GM21390 (cell line): ENCODE results near the gene SORCS1.

ENCODE experiments used
- ATAC-seq: cut with Tn5 transposase; IDR thresholded peaks from one replicate; pipeline ENCODE4 v1.9.1; 2021; ENCODE audit not compliant: unreplicated experiment

SORCS1 gene

DNA sequence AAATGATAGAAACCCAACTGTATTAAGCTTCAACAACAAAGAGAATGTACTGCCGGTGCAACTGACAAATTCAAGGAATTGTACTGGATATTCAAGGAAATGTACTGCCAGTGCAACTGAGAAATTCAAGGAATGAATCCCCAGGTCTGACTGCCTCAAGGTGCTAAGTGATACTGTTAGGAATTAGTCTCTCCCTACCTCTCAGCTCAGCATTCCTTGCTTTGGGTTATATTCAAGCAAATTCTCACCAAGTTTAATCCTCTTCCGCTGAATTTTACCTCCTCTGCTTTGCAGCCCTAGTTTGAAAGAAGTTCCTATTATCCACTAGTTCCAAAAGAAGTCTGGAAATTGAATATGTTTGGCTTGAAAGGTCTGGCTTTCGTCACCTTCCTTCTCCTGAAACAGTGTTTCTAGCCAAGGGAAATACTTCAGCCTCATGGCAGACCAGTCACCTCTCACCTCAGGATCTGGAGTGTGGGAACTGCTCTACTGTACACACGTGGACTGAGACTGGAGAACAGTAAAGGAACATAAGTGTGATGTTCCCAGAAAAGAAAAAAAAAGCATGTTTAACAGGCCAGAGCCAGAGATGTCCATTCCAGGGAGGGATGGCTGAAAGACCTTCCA is 60.4 kb downstream of the SORCS1 start:
- ATAC-seq = no peak

DNA sequence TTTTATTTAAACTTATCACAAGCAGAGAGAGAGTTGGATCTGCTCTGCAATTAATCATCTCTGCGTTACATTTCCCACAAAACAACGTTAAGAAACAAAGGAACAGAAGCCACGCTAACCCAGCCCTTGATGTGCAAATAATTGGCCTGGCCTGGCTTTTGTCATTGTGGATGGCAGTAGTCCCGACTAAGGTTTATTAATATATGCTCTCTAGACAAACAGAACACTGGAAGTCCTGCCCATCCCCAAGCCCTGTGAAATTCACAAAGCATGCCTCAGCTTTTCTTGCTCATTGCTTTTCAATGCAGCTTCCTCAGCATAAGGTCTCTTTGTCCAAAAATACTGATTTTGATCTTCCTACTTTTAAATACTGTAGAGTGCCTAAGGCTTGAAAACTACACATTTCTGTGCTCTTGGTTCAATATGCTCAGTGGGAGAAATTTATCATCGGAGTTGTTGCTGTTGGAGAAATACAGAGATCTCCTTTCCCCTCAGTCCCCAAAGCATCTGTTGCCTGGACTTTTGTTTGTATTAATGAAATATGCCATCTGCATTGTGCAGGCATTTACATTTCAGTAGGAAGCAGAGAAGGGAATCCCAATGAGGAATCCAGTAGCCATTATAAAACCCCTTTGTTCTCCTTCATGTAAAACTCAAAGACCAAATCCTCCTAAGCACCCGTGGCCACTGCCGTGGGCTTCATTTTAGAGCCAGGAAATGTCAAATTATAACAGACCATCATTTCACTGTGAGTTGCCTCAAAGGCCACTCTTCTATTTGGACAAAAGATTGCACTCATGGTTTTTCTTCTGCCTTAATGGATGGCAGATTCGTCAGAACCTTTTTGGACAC is 61.1 kb downstream of the SORCS1 start:
- ATAC-seq = no peak

DNA sequence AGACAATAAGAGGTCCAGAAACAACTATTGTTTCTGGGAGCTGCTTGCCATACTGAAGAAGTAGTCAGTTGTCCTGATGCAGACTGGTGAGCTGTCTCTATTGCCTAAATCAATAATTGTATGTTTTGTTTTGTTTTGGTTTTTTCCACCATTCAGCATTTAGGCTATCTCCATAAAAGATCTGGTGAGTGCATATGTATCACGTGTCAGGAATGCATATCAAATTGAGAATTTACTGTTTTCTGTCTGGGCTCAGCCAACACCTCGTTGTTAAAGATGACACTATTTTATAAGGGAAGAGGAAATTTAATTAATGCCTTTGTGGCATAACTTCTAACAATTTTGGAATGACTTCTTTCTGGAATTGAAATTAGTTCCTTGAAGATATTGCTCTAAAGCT is 66.2 kb downstream of the SORCS1 start:
- no peak for ATAC-seq

GRCh38 chr10:107094824-107095522 is 69.5 kb downstream of the SORCS1 start:
- ATAC-seq = no peak

GRCh38 chr10:107092321-107092720 is 72.2 kb downstream of the SORCS1 start:
- no peak for ATAC-seq

GRCh38 chr10:107091126-107091525 is 73.4 kb downstream of the SORCS1 start:
- ATAC-seq = no peak

DNA sequence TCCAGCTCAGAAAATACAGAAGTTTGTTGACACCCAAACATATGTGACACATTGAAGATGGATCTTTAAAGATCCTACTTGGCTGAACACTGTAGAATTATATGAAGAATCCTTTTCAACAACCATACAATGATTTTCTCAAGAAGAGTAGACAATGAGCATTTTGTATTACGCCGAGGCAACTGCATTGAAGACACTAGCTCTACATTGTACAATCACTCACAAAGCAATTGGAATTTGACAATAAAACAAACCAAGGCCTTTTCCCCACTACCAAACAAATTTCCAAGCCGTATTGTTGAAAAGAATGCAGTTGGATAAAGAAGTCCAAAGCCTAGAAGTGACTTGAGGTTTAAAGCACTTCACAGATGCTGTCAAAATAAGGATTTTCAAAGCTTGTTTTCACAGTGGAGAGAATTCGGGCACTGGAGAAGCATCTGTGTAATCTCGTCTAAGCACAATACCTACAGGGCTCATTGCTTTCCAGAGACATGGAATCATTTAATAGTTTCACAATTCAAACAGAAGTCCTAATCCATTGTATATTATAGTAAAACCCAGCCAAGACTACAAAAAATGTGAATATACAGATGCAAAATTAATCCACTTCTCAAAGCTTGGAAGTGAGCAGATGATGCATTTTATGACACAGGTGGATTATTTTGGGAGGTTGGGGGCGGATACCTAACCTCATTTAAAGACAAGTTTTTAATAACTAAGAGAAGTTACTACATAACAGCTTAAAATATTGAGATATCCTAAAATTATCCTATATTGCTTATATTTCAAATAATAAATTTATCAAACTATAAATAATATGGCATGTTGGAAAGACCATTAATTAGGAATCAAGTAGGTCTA is 78.6 kb downstream of the SORCS1 start:
- no peak for ATAC-seq

- no peak for ATAC-seq
Observed at GRCh38 chr10:107083388-107084009, 81.0 kb downstream of the SORCS1 start.

GRCh38 chr10:107081644-107082043 is 82.9 kb downstream of the SORCS1 start:
- no peak for ATAC-seq

- ATAC-seq = no peak
Observed at GRCh38 chr10:107075117-107075516, 89.4 kb downstream of the SORCS1 start.

GRCh38 chr10:107072786-107073185 is 91.7 kb downstream of the SORCS1 start:
- no peak for ATAC-seq

DNA sequence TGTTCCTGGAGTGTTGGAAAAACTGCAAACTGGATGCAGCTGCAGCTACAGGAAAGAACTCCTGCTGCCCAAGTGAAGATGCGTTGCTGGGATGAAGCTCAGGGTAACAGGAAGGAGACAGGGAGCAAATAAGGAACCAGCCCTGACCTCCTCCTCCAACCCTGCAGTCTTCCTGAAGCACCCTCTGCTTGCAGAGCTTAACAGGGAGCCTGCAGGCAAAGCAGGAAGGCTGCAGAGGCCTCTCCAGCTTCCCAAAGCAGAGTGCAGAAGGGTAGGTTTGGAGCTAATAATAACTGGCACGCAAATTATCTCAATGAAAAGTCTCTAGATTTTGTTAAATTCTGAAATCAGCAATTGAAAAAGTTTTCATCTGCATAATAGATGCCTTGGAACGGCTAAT is 92.5 kb downstream of the SORCS1 start:
- ATAC-seq = no peak

- no peak for ATAC-seq
Observed at GRCh38 chr10:107071301-107071700, 93.2 kb downstream of the SORCS1 start.

- ATAC-seq = no peak
Observed at GRCh38 chr10:107067843-107068242, 96.7 kb downstream of the SORCS1 start.

- ATAC-seq = no peak
Observed at GRCh38 chr10:107064075-107064474, 100.4 kb downstream of the SORCS1 start.

DNA sequence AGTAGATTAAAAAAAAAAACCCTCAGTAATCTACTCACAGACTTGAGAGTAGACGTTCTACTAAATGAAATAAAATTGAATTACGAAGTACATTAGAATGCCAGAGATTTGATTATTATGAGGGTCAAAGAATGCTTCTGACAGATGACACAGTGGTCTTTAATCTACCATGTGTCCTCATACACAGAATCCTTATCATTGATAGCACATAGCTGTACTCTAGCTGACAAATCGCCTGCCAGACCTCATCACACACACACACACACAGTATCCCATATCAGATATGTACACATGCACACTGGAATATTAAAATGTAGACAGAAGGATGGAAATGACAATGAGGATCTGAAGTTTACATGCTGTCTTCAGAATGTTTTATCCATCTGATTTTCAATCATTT is 104.6 kb downstream of the SORCS1 start:
- ATAC-seq = no peak

GRCh38 chr10:107059068-107059804 is 105.3 kb downstream of the SORCS1 start:
- no peak for ATAC-seq

DNA sequence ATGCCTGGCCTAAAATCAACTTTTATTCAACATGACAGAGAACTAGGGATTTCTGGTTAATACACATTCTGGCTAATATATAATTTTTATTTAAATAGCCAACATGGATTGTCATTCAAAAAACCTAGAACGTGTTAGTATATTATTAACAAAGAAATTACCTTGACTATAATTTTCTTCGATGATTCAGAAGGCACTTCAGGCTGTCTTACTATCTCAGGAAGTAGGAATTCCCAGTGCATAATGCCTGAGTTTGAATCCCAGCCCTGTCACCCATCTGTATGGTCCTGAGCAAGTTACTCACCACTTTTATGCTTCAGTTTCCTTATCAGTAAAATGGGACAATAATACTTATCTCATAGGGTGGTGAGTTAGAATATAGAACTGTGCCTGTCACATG is 106.2 kb downstream of the SORCS1 start:
- no peak for ATAC-seq

- ATAC-seq = no peak
Observed at GRCh38 chr10:107056182-107056581, 108.3 kb downstream of the SORCS1 start.
